Measurements from ENCODE around the gene SCARB2. TPM values are rescaled to one million over a fixed set of nuclear protein-coding genes. Genes with fewer than 3 reads are reported as not detected.

The SCARB2 gene
- total and polyA plus RNA-seq, 2 of the 4 experiments (the other 2 are of a cell fraction): 69.2 to 102 TPM

GRCh38 chr4:76206222-76206942, 7.2 kb downstream of the SCARB2 start:
- Histone ChIP-seq H2AFZ (replicated peaks; ENCODE audit: low read length, poor library complexity) (no peak overlapping the region), H3K27ac (ENCODE audit: insufficient read depth, low read length) (peak overlapping the region; percentile 4; the same call in 1 of the 2 replicates), H3K4me3 (ENCODE audit: insufficient read depth, low read depth, low read length) (no peak overlapping the region), H3K36me3 (ENCODE audit: control insufficient read depth, insufficient read depth, low read length) (peaks cover 1% of the 10 kb centered on the region; the same call in 1 of the 2 replicates), H2BK5ac (ENCODE audit: low read depth, low read length, poor library complexity, severe bottlenecking) (peak overlapping the region; percentile 65), H3K4me2 (ENCODE audit: low read depth, low read length) (peak overlapping the region; percentile 50), H2BK20ac (ENCODE audit: low read depth, low read length) (no peak overlapping the region), H2AK9ac (replicated peaks; ENCODE audit: low read depth, low read length, poor library complexity) (no peak overlapping the region), H3K4ac (ENCODE audit: low read depth, low read length) (peak overlapping the region; percentile 19; the same call in 1 of the 2 replicates), H4K5ac (ENCODE audit: low read depth, low read length) (no peak overlapping the region), H3K56ac (ENCODE audit: extremely low read depth, insufficient read depth, low read length) (no peak overlapping the region), H3K23ac (ENCODE audit: low read depth, low read length) (peak overlapping the region; percentile 71; the same call in 1 of the 2 replicates), H3K79me1 (ENCODE audit: low read depth in 1 of 2, low read length in 2 of 2) (peaks cover 13 to 61% of the 10 kb centered on the region in 2 experiments), H3K9me3 (ENCODE audit: control insufficient read depth, insufficient read depth, low read length) (no peaks in the 10 kb centered on the region), H3K18ac (ENCODE audit: low read depth, low read length) (peak overlapping the region; percentile 36; the same call in 1 of the 2 replicates), H4K8ac (ENCODE audit: low read depth in 2 of 2, low read length in 2 of 2) (peak overlapping the region in 1 of 2 experiments; percentile 39; a peak in 1 of 4 replicates), H3K9me1 (ENCODE audit: insufficient read depth, low read length) (peaks cover 11% of the 10 kb centered on the region), H3K27me3 (ENCODE audit: control insufficient read depth, insufficient read depth, low read length) (no peaks in the 10 kb centered on the region), H2BK120ac (ENCODE audit: low read depth, low read length) (no peak overlapping the region), H2AK5ac (ENCODE audit: low read depth, low read length) (peak overlapping the region; percentile 6; the same call in 1 of the 2 replicates), H2BK15ac (ENCODE audit: low read depth, low read length) (no peak overlapping the region), H3K14ac (replicated peaks; ENCODE audit: low read depth, low read length) (no peak overlapping the region; the same call in 1 of the 2 replicates), H3K4me1 (ENCODE audit: control insufficient read depth, insufficient read depth, low read length) (peaks cover 15% of the 10 kb centered on the region), H4K91ac (ENCODE audit: insufficient read depth, low read depth, low read length) (no peak overlapping the region), H4K20me1 (ENCODE audit: insufficient read depth, low read length) (peaks cover 17% of the 10 kb centered on the region; the same call in 1 of the 2 replicates), H3K9ac (ENCODE audit: low read depth, low read length) (0 out of 2 replicates have a peak overlapping the region, but pooled peaks have one; percentile 16)
- ChIA-PET CTCF (interaction anchor here (1.0 kb wide), 1 partner anchor 27 kb away, joined by 5 read pairs; no protein-coding TSS in a partner anchor), POLR2A (ENCODE audit: unreplicated experiment) (no interaction called here)
- peak; percentile 58 for DNase-seq
- ATAC-seq (ENCODE audit: low read depth): no peak
- dilution Hi-C loops (cut with HindIII; ENCODE audit: low sequenced_read_pairs, unreplicated experiment): no loop called here
- in situ Hi-C loops (cut with MboI; ENCODE audit: low sequenced_read_pairs): loop anchor here (5.0 kb wide), 1 partner anchor 961 kb away; no protein-coding TSS in a partner anchor
- intact Hi-C loops (cut with micrococcal nuclease): no loop called here
- TF ChIP-seq CEBPB (IDR thresholded peaks at IDR 0.05; ENCODE audit: low read depth, low read length): 0 out of 2 replicates have a peak, but pooled peaks have one; percentile 10
- no peak for TF ChIP-seq POLR2A (IDR thresholded peaks at IDR 0.05; ENCODE audit: low read depth, low read length)
- no TSS peak for BruUV-seq (replicated peaks)
- WGBS, 2 experiments (ENCODE audit: extremely low coverage in 2 of 2, insufficient read length in 1 of 2): 36% methylated on average over 3 of the region's 7 CpGs; no CpG with 5 or more reads in 1 of the 2 experiments
